GM19351 (cell line): ENCODE measurements around the gene CENPM.
A peak's percentile ranks its signal among the peaks of the same experiment; 100 is the strongest.

Experiments
- ATAC-seq: cut with Tn5 transposase; IDR thresholded peaks from one replicate; pipeline ENCODE4 v1.9.1; 2021; ENCODE audit warnings: mild to moderate bottlenecking, moderate library complexity; ENCODE audit not compliant: unreplicated experiment

CENPM gene

GRCh38 chr22:41933411-41934177, 13.4 kb downstream of the CENPM start:
- ATAC-seq: no peak

- no peak for ATAC-seq
Observed at GRCh38 chr22:41932353-41932752, 14.6 kb downstream of the CENPM start.

GRCh38 chr22:41931701-41932269, 15.2 kb downstream of the CENPM start:
- no peak for ATAC-seq

GRCh38 chr22:41929418-41929810, 17.5 kb downstream of the CENPM start:
- ATAC-seq: no peak

GRCh38 chr22:41928593-41929417, 18.1 kb downstream of the CENPM start:
- ATAC-seq: no peak

GRCh38 chr22:41927813-41928212, 19.1 kb downstream of the CENPM start:
- no peak for ATAC-seq

- ATAC-seq: peak; percentile 36
Observed at GRCh38 chr22:41925783-41926460, 21.0 kb downstream of the CENPM start.

GRCh38 chr22:41923595-41924276, 23.2 kb downstream of the CENPM start:
- ATAC-seq: no peak

- no peak for ATAC-seq
Observed at GRCh38 chr22:41922940-41923594, 23.9 kb downstream of the CENPM start.

GRCh38 chr22:41922328-41922727, 24.6 kb downstream of the CENPM start:
- no peak for ATAC-seq

GRCh38 chr22:41920271-41920976, 26.5 kb downstream of the CENPM start:
- ATAC-seq: peak; percentile 27

- ATAC-seq: peak; percentile 41
Observed at GRCh38 chr22:41919357-41920224, 27.4 kb downstream of the CENPM start.

- ATAC-seq: no peak
Observed at GRCh38 chr22:41917903-41918791, 28.8 kb downstream of the CENPM start.

GRCh38 chr22:41917375-41917902, 29.5 kb downstream of the CENPM start:
- no peak for ATAC-seq

- no peak for ATAC-seq
Observed at GRCh38 chr22:41916745-41917358, 30.1 kb downstream of the CENPM start.

- no peak for ATAC-seq
Observed at GRCh38 chr22:41915786-41916493, 31.0 kb downstream of the CENPM start.
